Stomach (tissue), 9 donors: Measurements from ENCODE around the gene WDR19. TPM values are rescaled to one million over a fixed set of nuclear protein-coding genes. Genes with fewer than 3 reads are reported as not detected.
"Not testable (repeated sequence)": the region's sequence is repeated elsewhere in the genome, so short reads cannot be mapped to it uniquely, and the experiment has no call there.

Source experiments
- DNase-seq, 2 donors: peaks; one replicate each; pipeline versions ENCODE4 v3.0.0 to v3.0.0-alpha.2; 2013 to 2019
- H3K27ac ChIP-seq, 5 donors: fragments of 200-600 bp in 4 of 5; sonication (generic) in 4 of 5; one replicate each; pipeline ENCODE4 v1.5.1; 2013 to 2019; ENCODE audit warnings: mild to moderate bottlenecking in 1 of 5, moderate library complexity in 1 of 5
- H3K27me3 ChIP-seq, 3 donors: fragments of 200-600 bp; sonication (generic); one replicate each; pipeline ENCODE4 v1.5.1; 2017 to 2019; ENCODE audit warnings: mixed run types in 1 of 3
- H3K36me3 ChIP-seq, 4 donors: fragments of 200-600 bp; sonication (generic); 1 replicate in 3 of 4; 2 replicates in 1 of 4; pipeline ENCODE4 v1.5.1; 2016 to 2019
- H3K4me1 ChIP-seq, 4 donors: fragments of 200-600 bp; sonication (generic); one replicate each; pipeline ENCODE4 v1.5.1; 2016 to 2019
- H3K4me3 ChIP-seq, 4 donors: fragments of 200-600 bp; sonication (generic) in 3 of 4; one replicate each; pipeline ENCODE4 v1.5.1; 2016 to 2019; ENCODE audit warnings: mild to moderate bottlenecking in 1 of 4
- H3K9me3 ChIP-seq, 4 donors: fragments of 200-600 bp; sonication (generic); one replicate each; pipeline ENCODE4 v1.5.1; 2016 to 2019
- EP300 ChIP-seq: sonication (generic); formaldehyde crosslinking; IDR thresholded peaks from one replicate; pipeline ENCODE4 v1.6.1; 2017; ENCODE audit warnings: antibody characterized with exemption
- POLR2A ChIP-seq, 4 donors: fragments of 450-650 bp; IDR thresholded peaks; one replicate each; pipeline ENCODE4 v1.6.1; 2016; ENCODE audit warnings: antibody characterized with exemption in 4 of 4, control low read depth in 2 of 4, mild to moderate bottlenecking in 1 of 4, moderate library complexity in 1 of 4
- POLR2AphosphoS5 ChIP-seq, 3 donors: sonication (generic); formaldehyde crosslinking; IDR thresholded peaks; one replicate each; pipeline ENCODE4 v1.6.1; 2016; ENCODE audit warnings: antibody characterized with exemption in 3 of 3
- WGBS, 5 donors: extraction: QIAGEN DNeasy Blood & Tissue Kit in 3 of 5; methylation state at CpG; one replicate each; pipeline versions ENCODE4 v1.1.5 to v1.1.7; 2013 to 2018; 5-methylcytosine and 5-hydroxymethylcytosine counted together
- intact Hi-C: fragments of 100-400 bp; cut with DNase I; formaldehyde crosslinking; loops from one replicate; pipeline ENCODE4 v1.15.1; 2023; ENCODE audit warnings: low total_unique reads
- polyA plus RNA-seq, 3 donors: library from polyadenylated mRNA; stranded (reverse); fragments of 200-250 nt; gene quantifications; one replicate each; pipeline ENCODE4 v1.2.3, GENCODE V29; 2013
- total RNA-seq, 5 donors: library from RNA; depleted of rRNA; stranded (reverse); fragments of >200 nt; gene quantifications; one replicate each; pipeline versions ENCODE4 v1.1.0 to v1.2.3, GENCODE V29; 2014 to 2016
- TF ChIP-seq, protein P1 (sequence below), 7 experiments: fragments of 450-650 bp in 4 of 7; fragments of 200-600 bp in 3 of 7; sonication (generic) in 3 of 7; IDR thresholded peaks; one replicate each; pipeline ENCODE4 v1.5.1; 2016 to 2019; ENCODE audit warnings: antibody characterized with exemption in 7 of 7, control low read depth in 2 of 7, mild to moderate bottlenecking in 1 of 7
- donor health status: healthy with polysubstance abuse.
- donor health status: Bipolar disorder and iron deficiency.
- donor health status: healthy.

WDR19 gene
- total and polyA plus RNA-seq, 8 donors, result 2.3 to 103 (median 25.3) TPM

DNA sequence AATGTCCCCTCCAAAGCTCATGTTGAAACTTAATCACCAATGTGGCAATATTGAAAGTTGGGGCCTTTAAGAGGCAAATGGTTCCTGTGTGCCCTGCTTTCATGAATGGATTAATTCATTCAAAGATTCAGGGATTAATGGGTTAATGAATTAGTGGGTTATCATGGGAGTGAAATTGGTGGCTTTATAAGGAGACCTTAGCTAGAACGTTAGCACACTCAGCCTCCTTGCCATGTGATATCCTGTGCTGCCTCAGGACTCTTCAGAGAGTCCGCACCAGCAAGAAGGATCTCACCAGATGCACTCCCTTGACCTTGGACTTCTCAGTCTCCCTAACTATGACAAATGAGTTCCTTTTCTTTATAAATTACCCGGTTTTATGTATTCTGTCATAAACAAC lies 2.6 kb upstream of the WDR19 start:
- no peaks in the 10 kb centered on the region for H3K36me3 ChIP-seq
- H3K27me3 ChIP-seq, result no peaks in the 10 kb centered on the region
- no peak overlapping the region for H3K4me3 ChIP-seq
- 51 to 63% (median 59%) methylated on average over 3 of the region's 3 CpGs for WGBS, 5 donors
- peaks cover 0 to 26% (median 15%) of the 10 kb centered on the region in 4 donors for H3K4me1 ChIP-seq
- intact Hi-C loops, result no loop called here
- no peaks in the 10 kb centered on the region for H3K9me3 ChIP-seq
- TF ChIP-seq POLR2A (IDR thresholded peaks at IDR 0.05) (no peak), EP300 (no peak), POLR2AphosphoS5 (IDR thresholded peaks at IDR 0.05) (no peak)
- TF ChIP-seq, protein P1, sequence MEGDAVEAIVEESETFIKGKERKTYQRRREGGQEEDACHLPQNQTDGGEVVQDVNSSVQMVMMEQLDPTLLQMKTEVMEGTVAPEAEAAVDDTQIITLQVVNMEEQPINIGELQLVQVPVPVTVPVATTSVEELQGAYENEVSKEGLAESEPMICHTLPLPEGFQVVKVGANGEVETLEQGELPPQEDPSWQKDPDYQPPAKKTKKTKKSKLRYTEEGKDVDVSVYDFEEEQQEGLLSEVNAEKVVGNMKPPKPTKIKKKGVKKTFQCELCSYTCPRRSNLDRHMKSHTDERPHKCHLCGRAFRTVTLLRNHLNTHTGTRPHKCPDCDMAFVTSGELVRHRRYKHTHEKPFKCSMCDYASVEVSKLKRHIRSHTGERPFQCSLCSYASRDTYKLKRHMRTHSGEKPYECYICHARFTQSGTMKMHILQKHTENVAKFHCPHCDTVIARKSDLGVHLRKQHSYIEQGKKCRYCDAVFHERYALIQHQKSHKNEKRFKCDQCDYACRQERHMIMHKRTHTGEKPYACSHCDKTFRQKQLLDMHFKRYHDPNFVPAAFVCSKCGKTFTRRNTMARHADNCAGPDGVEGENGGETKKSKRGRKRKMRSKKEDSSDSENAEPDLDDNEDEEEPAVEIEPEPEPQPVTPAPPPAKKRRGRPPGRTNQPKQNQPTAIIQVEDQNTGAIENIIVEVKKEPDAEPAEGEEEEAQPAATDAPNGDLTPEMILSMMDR (IDR thresholded peaks at IDR 0.05), result no peak
- DNase-seq, result no peak
- no peak overlapping the region for H3K27ac ChIP-seq

DNA sequence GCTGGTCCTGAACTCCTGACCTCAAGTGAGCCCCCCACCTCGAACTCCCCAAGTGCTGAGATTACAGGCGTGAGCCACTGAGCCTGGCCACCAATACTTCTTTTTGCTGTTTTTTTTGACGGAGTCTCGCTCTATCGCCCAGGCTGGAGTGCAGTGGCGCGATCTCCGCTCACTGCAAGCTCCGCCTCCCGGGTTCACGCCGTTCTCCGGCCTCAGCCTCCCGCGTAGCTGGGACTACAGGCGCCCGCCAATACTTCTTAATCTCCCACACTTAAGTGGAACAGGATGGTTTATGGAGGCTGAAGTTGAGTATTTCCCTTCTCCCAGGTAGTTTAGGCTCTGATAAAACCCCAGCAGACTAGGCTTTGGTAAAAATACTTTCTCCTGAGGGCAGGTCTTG lies 1.7 kb upstream of the WDR19 start:
- not testable (repeated sequence) for H3K9me3 ChIP-seq, H3K27ac ChIP-seq
- WGBS, 5 donors, result 97 to 99% (median 97%) methylated on average over 17 of the region's 17 CpGs

DNA sequence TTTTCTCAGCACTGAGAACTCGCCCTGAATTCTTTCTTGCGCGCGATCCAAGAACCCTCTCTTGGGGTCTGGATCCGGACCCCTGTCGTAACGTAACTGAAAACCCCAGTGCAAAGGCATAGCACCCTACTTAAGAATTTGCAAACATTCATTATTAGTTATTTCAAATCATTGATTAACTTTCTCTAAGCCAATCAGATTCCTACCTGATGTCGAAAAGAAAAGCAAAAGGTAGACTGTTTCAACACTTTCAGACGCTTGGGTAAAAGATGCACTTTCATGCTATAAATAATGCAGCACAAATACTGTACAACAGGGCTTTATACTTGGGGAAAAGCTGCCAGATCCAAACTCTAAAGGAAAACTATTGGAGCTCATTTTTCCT lies 817 bp upstream of the WDR19 start:
- H3K36me3 ChIP-seq, result peaks cover 0 to 2% (median 0%) of the 10 kb centered on the region in 4 donors
- peaks cover 0 to 27% (median 15%) of the 10 kb centered on the region in 4 donors for H3K4me1 ChIP-seq
- intact Hi-C loops, result no loop called here
- peak in 1 of 2 donors; percentile 5 for DNase-seq
- peak overlapping the region; percentile 35 to 99 (median 89) for H3K4me3 ChIP-seq
- no peaks in the 10 kb centered on the region for H3K9me3 ChIP-seq
- 72 to 82% (median 79%) methylated on average over 9 of the region's 9 CpGs for WGBS, 5 donors
- no peaks in the 10 kb centered on the region for H3K27me3 ChIP-seq
- TF ChIP-seq POLR2A (IDR thresholded peaks at IDR 0.05), result no peak
- no peak for TF ChIP-seq POLR2AphosphoS5 (IDR thresholded peaks at IDR 0.05)
- H3K27ac ChIP-seq, result peak overlapping the region in 4 of 5 donors; percentile 64 to 85 (median 70)

More for the DNA sequence above, 1.7 kb upstream of the WDR19 start:
- DNase-seq, intact Hi-C loops, H3K27me3 ChIP-seq, H3K4me3 ChIP-seq, H3K36me3 ChIP-seq: not testable (repeated sequence)
- peaks cover 0 to 27% (median 15%) of the 10 kb centered on the region in 4 donors for H3K4me1 ChIP-seq

- H3K27ac ChIP-seq, result no peak overlapping the region
- H3K4me3 ChIP-seq, result no peak overlapping the region
- WGBS, 5 donors, result 92 to 99% (median 97%) methylated on average over 3 of the region's 3 CpGs
- DNase-seq, result no peak
- H3K36me3 ChIP-seq, result peaks cover 5 to 88% (median 74%) of the 10 kb centered on the region in 4 donors
- intact Hi-C loops, result no loop called here
- H3K4me1 ChIP-seq, result peaks cover 0 to 14% (median 5%) of the 10 kb centered on the region in 4 donors
- no peaks in the 10 kb centered on the region for H3K9me3 ChIP-seq
- H3K27me3 ChIP-seq, result no peaks in the 10 kb centered on the region
- TF ChIP-seq EP300 (no peak), POLR2AphosphoS5 (IDR thresholded peaks at IDR 0.05) (no peak), POLR2A (IDR thresholded peaks at IDR 0.05) (no peak)
- TF ChIP-seq, protein P1 (IDR thresholded peaks at IDR 0.05), result no peak
Observed at GRCh38 chr4:39201963-39202362, 19.6 kb downstream of the WDR19 start.

DNA sequence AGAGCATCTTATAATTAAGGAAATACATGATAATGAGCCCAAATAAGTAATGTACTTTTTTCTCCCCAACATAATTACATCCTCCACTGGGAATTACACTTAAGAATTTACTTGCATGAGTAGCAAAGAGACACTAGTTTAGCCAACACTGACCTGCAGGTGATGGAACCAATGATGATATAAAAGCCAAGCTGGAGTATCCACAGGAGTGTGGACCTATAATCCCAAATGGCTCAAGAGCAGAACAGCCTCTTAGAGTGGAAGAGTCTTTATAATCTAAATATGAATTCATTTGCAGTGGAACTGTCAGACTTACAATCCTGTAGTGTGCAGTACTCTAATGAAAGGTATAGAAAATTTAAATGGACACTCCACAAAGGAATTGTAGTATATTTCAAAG lies 22.2 kb downstream of the WDR19 start:
- no peak overlapping the region for H3K27ac ChIP-seq
- no peak overlapping the region for H3K4me3 ChIP-seq
- peaks cover 0 to 14% (median 5%) of the 10 kb centered on the region in 4 donors for H3K4me1 ChIP-seq
- no peaks in the 10 kb centered on the region for H3K27me3 ChIP-seq
- intact Hi-C loops, result no loop called here
- peaks cover 5 to 79% (median 72%) of the 10 kb centered on the region in 4 donors for H3K36me3 ChIP-seq
- TF ChIP-seq POLR2A (IDR thresholded peaks at IDR 0.05), result no peak
- TF ChIP-seq POLR2AphosphoS5 (IDR thresholded peaks at IDR 0.05), result no peak
- TF ChIP-seq EP300, result no peak
- TF ChIP-seq, protein P1 (IDR thresholded peaks at IDR 0.05), result no peak
- no peak for DNase-seq
- H3K9me3 ChIP-seq, result no peaks in the 10 kb centered on the region
